Activated CD4-positive, alpha-beta T cell treated with anti-CD3 and anti-CD28 coated beads, Interleukin-2, amount 50 U/mL, for 48 hours (primary cell): ENCODE data around the gene RNLS.

Experiments used
- DNase-seq, 2 experiments: peaks; one replicate each; pipeline ENCODE4 v3.0.0-alpha.2; 2020

RNLS gene

DNA sequence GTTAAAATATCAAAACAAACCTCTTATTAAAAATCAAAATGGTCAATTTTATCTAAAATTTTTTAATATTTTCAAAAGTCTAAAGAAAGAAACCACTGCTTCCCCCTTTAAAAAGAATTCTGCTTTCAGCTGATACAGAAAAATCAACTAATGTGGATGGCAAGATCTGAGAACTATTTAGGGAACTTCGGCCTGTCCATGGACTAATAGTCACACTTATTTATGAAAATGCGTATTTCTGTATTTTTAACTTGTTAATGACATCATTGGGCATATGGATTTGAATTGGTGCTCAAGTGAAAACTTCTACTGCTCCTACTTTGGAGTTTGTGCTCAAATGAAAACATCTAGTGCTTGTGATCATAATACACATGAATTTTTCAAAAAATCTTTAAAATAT, 31.9 kb downstream of the RNLS start:
- no peak for DNase-seq

DNA sequence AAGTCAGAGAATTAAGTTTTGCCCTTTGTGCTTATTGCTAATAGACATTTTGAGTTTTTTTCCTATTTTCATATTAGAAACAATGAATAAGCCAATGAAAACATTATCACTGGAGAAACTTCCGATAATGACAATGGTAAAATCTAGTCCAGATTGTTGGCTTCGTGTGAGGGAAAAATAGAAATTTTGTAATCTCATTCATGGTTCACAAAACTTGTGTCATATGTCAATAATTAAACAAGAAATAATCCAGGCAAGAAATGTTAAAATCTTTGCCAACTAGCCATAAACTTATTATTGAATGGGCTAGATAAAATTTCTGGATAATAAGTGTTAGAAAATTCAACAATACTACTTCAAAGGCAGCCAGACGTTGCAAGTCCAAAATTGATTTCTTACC, 36.6 kb downstream of the RNLS start:
- no peak for DNase-seq

DNA sequence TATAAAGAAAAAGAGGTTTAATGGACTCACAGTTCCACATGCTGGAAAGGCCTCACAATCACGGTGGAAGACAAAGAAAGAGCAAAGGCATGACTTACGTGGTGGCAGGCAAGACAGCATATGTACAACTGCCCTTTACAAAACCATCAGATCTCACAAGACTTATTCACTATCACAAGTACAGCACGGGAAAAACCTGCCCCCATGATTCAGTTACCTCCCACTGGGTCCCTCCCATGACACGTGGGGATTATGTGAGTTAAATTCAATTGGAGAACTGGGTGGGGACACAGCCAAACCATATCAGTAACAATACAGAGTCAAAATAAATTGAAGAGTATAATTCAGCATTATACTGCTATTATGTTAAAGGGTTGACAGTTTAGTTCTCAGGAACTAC, 37.8 kb downstream of the RNLS start:
- DNase-seq = no peak

DNA sequence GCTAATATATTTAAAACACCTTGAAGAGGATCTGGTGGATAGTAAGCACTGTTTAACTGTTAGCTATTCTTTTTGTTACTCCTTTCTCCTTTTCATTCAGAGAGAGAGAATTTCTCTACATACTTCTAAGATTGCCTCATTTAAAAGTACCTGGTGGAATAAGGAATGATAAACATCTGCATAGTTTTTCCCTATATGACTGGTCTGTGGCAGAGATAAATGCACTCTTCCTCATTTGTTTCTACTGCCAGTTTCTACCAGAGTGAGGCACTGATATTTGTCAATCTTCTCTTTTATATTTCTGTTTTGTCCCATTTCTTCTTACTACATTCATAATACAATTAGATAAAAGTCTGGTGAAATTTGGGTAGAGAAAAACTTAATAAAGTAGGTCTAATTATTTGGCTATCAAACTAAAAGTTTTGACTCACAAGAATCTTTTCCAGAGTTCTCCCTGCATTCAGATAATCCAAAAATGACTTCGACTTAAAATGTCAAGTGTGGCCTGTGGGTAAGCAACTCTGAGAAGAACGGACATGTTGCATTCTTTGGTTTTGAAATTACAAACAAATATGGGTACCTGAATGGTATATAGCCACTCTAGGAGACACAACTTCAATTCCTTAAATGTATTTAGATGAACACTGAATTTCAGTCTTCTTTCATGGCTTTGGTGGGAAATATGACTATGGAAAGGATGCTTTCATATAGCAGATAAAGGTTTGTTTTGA, 38.8 kb downstream of the RNLS start:
- DNase-seq = no peak

DNA sequence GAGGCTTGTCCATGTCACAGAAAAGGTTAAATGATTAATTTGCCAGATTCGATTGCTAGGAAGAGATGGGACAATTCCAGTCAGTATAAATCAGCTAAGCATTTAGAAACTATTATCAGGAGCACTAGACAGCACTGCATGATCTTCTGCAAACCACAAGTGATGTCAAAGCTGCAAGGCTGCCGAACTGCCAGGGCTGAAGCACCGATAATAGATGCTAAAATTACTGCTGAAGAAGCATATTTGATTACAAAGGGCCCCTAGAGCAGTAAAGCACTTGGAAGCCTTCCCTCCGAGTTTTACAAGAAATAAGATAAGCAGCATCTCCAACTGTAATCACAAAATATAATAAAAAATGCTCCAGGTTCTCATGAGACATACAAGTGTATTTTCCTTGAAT, 40.6 kb downstream of the RNLS start:
- no peak for DNase-seq

DNA sequence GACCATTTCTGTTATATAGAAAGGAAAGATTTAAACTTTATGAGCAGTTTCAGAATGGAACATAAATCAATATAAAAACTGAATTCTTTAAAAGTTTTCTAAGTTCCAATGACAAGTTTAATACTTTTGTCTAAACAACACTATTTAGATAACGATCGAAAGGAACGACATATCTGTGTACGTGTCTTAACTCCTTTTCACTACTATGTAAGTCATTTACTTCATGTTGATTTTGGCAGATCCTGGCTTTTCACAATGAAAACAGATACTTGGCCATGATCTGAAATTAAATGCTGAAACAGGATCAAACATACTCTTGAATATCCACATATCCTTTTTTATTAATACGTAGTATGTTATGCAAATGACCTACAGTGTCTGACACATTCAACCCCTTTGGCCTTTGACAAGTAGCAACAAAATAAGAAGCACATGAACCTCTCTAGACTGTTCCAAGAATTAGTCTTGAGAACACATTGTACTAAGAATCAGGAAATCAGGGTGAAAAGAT, 41.9 kb downstream of the RNLS start:
- DNase-seq = no peak

DNA sequence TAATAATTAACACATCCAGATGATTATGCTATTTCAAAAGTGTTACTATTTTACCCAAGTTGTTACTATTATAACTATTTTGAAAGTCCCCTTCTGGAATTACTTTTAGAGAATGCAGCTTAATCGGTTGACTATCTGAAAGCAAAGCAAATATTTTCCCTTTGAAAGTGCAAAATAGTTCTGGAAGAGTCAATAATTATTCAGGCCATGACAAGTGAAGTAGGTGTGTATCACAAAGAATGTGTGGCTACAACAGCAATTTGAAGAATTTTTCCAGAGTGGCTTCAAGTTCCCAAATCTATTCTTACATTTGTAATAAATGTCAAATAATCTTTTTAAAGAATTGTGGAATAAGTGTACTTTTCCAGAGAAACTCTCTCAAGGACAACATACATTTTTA, 42.8 kb downstream of the RNLS start:
- no peak for DNase-seq

DNA sequence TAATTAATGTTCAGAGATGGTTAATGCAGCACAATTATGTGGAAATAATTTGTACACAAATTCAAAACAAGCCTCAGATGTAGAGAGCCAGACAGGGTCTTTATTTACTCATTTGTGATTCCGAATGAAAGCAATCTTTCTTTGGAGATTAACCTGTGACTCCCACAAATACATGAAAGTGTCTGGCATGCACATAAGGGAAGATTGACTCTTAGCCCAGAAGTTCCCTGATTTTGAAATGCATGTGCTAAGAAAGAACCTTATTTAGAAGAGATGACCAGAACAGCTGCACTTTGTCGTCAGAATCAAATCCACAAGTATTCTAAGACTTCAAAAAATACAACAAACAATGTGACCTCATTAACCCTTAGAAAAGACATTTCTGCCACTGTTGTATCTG, 45.1 kb downstream of the RNLS start:
- DNase-seq = no peak

DNA sequence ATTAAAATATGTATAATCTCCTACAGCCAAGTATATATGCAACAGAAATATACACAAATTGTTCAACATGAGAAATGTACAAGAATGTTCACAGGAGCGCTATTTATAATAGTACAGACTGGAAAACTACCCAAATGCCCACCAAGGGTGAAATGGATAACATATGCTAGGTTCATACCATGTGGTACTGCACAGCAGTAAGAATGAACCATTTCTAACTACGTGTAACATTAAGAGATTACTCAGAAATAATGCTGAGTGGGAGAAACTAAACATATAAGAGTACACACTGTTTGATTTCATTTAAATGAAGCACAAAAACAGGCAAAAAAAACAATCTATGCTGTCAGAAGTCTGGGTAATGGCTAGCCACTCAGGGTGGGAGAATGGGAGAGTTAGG, 45.8 kb downstream of the RNLS start:
- no peak for DNase-seq

DNA sequence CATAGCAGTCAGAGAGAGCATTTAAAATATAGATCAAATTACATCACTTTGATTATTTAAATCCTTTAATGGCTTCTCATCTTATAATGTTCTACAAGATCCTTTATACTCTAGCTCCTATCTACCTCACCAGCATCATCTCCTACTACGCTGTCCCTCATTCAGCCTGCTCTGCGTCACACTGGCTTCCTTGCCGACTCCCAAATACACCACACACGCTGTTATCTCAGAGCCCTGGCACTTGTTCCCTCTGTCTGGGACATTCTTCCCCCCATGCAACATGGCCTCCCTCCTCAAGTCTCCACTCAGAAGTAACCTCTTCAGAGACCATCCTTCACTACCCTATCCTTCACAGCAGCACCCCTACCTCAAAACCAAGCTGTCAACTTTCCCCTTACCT, 46.7 kb downstream of the RNLS start:
- DNase-seq = no peak

DNA sequence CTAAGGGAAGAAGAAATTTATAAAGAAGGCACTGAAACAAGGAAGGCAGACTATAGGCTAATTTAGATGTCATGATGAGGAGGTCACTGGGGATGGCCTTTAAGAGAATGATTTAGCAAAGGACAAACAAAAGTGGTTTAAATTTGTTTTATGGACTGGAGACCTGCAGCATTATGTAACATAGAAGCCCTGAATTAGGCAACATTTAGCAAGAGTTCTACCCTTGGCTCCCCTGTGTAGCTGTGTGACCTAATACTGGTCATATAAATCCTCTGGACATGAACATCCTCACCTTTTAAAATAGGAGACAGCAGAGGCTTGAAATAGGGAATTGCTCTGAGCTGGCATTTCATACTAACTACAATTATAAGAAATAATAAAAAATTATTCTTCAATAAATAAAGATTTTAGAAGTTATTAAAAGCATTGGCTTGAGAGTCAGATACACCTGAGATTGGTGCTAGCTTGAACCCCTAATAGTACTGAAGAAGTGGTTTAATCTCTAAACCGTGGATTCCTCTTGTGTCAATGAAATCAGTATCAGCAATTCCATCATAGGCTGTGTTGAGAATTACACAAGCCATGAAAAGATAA, 48.9 kb downstream of the RNLS start:
- DNase-seq = no peak

DNA sequence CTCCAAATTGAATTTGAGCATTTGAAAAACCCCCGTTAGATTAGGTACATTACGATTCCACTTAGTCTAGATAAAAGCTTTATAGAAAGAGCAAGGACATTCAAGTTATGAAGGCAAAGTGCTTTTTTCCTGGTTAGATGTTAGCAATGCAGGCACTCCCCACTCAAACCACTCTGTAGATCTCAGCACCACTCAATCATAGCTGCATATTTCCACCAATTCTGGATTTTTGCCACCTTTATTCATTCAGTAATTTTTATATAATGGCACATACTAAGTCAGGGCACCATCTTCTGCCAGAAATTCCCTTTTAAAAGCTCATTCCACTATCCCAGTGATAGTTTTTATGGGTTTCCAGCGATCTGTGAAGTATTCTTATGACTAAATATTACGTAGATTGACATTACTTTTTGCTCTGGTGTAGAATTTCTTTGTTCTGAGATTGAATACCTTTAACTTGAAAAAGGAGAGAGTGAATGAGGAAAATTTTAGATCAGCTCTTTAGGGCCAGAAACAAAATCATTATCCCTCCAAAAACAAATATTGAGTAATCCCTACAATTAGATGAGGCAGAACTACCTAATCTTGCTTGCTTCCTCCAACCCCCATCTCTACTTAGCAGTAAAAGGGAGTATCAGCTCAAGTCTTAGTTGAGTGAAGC, 51.6 kb downstream of the RNLS start:
- no peak for DNase-seq

DNA sequence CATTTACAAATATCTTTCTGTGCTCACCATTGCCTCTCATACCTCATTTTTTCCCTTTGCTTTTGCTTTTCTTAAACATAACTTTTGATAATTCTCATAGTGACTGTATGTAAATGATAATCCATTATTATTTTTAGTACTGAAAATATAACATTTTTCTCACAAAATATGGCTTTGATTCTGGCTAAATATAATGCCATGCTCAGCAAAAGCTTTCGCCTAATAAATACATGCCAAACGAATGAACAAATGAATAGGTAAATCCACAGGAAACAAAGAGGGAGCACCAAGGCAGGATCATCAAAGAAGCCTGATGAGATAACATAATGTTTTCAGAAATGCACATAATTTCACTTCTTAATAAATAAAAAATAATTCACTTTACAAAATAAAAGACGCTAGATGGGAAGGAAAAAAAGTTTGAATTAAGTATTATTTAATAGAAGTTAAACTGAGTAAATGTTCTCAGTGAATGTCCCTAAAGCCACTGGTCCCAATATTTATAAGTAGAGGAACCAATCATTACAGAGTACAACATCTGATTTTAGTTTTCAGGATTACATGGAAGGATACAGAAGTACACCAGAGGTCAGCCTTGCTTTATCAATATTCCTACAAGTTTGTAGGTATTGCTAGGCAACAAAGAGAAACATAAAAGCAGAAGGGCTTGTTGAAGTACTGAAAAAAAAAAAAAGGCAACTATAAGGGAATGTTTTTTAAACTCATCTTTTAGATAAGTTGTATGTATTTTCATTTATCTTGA, 52.3 kb downstream of the RNLS start:
- no peak for DNase-seq

DNA sequence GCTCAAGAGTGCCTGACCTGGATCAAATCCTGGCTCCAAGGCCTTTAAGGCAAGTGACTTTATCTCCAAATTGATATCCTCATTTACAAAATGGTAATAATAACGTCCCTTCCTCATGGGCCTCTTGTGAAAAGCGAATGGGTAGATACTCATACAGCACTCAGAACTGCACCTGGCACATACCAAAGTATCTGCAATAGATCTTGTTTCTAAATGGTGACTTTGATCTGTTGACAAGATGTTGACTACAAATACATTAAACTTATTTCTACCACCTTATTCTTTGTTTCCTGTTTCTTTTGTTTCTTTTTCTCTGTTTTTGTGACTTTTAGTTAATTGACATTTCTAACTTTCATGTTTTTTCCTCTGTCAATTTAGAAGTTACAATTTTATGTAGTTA, 53.0 kb downstream of the RNLS start:
- DNase-seq = no peak

DNA sequence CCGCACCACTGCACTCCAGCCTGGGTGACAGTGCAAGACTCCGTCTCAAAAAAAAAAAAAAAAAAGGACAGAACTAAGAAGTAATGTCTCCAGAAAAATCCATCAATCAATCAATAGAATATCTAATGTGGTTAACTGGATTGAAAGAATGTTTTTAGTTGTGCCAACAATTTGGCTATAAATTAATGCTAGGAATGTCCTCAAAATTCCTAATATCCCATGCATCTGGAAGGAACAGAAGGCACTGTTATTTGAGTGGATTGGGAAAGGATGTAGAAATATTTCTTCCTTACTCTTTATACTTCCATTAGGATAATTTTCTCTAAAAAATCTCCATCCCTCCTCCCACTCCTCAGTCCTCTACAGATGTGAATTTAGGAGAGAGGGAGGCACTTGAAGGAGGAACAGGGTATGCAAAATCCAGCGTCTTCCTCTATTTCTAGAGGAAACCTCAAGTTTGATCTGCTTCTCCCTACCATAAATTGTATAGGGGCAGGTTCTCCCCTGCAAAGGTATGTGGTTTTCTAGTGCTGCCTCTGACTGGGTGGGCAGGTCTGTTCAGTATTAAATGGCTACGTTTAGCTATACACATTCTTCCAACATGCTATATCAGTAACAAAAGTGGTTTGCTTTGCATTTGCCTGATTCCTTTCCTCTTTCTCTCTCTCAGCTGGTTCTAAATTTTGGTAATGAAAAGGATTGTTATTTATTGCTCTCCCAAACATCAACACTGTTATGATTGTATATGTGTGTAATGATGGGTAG, 54.1 kb downstream of the RNLS start:
- DNase-seq = no peak

DNA sequence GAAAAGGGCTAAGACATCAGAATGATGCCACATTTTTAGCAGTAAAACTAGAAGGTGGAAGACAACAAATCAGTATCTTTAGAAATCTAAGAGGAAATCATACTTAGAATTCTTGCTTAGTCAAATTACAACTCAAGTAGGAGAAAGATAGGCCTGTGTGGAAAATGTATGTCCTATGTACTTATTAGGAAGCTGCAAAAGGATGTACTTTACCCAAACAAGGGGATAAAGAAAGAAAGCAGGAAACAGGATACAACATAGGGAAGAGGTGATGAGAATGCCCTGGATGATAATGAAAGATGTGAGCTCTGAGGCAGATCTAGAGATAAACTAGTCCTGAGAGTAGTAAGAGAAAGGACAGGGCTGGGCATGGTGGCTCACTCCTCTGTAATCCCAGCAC, 54.9 kb downstream of the RNLS start:
- DNase-seq = no peak

DNA sequence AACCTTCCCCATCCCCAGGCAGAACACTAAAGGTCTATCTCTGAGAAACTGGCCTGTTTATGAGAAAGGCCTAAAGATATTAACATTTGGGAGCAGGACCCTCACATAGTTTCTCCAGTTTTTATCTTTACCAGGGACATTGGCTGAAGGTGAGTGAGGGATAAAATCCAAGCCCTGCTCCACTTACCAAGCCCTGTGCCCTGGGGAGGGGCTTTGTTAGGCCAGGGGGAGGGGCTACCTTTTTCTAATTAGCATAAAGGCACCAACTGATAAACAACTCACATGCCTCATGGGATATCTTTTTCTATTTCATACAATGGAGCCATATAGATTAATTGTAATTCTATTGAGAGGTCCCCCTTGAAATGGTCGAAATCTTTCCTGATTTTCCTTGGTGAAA, 55.9 kb downstream of the RNLS start:
- DNase-seq = no peak

DNA sequence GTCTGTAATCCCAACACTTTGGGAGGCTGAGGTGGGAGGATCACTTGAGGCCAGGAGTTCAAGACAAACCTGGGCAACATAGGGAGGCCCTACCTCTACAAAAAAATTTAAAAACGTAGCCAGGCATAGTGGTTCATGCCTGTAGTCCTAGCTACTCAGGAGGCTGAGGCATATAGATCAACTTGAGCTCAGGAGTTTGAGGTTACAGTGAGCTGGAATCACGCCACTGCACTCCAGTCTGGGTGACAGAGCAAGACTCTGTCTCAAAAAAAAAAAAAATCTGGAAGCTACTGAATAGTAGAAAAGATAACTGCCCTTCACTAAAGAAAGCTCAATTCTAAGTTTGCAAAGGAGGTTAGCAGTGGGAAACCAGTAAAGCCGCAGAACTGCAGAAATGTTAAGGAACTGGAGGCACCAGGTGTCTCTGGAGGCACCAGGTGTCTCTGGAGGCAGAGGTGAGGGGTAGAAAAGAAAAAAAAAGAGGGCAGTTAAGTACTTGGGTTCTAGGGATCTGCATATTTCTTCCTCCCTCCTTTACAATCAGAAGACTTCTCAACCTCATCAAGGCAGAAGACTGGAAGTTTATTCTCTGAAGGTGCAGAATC, 56.5 kb downstream of the RNLS start:
- no peak for DNase-seq

DNA sequence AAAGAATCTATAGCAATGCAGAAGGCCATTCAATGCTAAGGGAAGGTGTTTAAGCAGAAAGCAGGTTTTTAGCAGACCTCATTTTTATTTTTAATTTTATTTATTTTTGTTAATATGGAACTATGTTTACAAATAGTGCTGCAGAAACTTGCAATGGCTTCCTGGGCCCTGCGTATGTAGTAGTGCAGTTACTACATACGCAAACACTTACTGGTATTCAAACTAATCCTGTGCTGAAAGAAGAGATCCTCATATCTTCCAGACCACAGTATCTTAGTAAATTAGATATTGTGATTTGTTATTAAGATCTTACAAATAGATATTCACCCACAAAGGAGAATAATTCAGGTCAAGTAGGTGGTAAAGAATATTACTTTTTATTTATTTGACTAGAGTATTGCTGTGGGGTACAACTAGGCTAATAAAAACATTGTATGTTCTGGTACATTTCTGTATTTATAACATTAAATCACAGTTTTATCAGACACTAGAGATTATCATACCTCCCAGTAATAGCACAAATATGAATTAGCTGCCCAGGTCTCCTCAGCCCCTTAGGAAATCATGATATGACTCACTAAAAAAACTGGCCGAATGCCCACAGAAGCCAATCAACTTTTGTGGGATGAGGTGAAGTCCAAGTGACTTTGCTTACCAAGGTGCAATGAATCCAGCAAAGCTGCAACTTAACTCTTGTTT, 57.6 kb downstream of the RNLS start:
- no peak for DNase-seq

DNA sequence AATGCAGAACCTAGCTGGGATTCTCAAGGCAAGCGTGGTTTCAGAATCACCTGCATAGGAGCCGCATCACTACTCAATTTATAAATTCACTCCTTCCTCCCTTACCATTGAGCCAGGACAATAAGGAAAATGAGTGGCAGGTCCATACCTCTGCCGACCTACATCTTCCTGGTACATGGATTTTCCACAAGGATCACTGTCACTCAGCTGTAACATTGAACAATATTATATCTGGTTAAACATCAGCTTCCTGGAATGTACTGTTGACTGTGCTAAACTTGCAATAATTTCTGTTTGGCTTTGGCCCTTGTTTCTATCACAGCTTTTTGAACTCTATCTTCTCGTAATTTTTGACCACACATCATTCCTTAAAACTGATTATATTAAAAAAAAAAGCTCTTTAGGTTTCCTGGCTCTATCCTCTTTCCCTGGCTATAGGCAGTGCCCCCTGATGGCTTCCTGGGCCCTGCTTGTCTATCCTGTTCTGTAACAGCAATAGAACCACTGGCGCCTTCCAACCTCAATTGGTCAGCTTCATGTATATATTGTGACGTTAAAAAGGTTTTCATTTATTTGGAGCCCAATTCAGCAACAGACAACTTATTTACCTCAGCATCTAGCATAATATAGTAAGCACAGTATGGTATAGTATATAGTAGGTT, 59.2 kb downstream of the RNLS start:
- no peak for DNase-seq

DNA sequence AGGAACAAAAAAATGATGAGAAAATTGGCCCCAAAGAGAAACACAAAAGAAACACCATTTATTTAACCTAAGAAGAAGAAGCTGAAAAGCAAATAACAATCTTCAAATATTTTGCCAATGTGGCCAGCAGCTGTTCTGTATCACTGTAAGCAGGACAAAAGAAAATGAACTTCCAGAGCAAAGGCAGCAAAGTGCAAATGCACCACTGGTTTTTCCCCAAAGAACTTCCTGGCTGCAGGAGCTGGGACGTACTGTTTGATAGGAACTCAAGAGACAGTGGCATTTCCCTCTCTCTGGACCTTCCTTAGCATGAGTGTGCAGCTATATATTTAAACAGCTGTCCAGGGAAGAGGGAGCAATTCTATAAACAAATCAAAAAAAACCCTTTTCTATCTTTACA, 60.4 kb downstream of the RNLS start:
- DNase-seq = no peak
